ENCODE data around the gene HNRNPU. TPM values are rescaled to one million over a fixed set of nuclear protein-coding genes. Genes with fewer than 3 reads are reported as not detected.

HNRNPU gene
- polyA plus RNA-seq, 1 donor from 2014 or later = 346 TPM

GRCh38 chr1:244896550-244896949, 32.2 kb upstream of the HNRNPU start:
- H3K9me2 ChIP-seq (ENCODE audit: insufficient read depth, low read length) = no peaks in the 10 kb centered on the region
- TF ChIP-seq TAF1 (IDR thresholded peaks at IDR 0.05; ENCODE audit: low read depth) (no peak), EZH2 (IDR thresholded peaks at IDR 0.05; ENCODE audit: borderline replicate concordance, insufficient read depth, low read length, poor library complexity, severe bottlenecking) (no peak), POLR2AphosphoS5 (IDR thresholded peaks at IDR 0.05) (no peak), EP300 (conservative IDR thresholded peaks at IDR 0.05; ENCODE audit: poor library complexity, severe bottlenecking) (no peak), CTCF (IDR thresholded peaks at IDR 0.05; ENCODE audit: poor library complexity, severe bottlenecking) (no peak), MXI1 (conservative IDR thresholded peaks at IDR 0.05; ENCODE audit: poor library complexity, severe bottlenecking) (no peak), SMC3 (conservative IDR thresholded peaks at IDR 0.05; ENCODE audit: poor library complexity) (no peak), REST (IDR thresholded peaks at IDR 0.05; ENCODE audit: borderline replicate concordance) (no peak), RAD21 (conservative IDR thresholded peaks at IDR 0.05) (no peak)
- H3K4me3 ChIP-seq (ENCODE audit: low read length) = no peak overlapping the region
- no peaks in the 10 kb centered on the region for H3K79me2 ChIP-seq (replicated peaks; ENCODE audit: insufficient read depth, low read length)
- no peak overlapping the region for H3K4me2 ChIP-seq (ENCODE audit: low read length)
- no peaks in the 10 kb centered on the region for H3F3A ChIP-seq (ENCODE audit: insufficient read depth, low read length, poor library complexity, severe bottlenecking)
- no peak overlapping the region for H3K9ac ChIP-seq (ENCODE audit: low read length)
- H4K20me1 ChIP-seq (ENCODE audit: insufficient read depth) = no peaks in the 10 kb centered on the region
- no peak overlapping the region for H2AFZ ChIP-seq (ENCODE audit: low read depth, low read length)
- H3K36me3 ChIP-seq (ENCODE audit: insufficient read depth, low read length) = no peaks in the 10 kb centered on the region
- H3K27me3 ChIP-seq (ENCODE audit: insufficient read depth, low read depth, low read length) = no peaks in the 10 kb centered on the region
- no peak overlapping the region for H3K27ac ChIP-seq (ENCODE audit: low read length)
- no peaks in the 10 kb centered on the region for H3K9me3 ChIP-seq (ENCODE audit: low read length)

- no peaks in the 10 kb centered on the region for H3K9me2 ChIP-seq (ENCODE audit: insufficient read depth, low read length)
- H4K20me1 ChIP-seq (ENCODE audit: insufficient read depth) = no peaks in the 10 kb centered on the region
- no peak overlapping the region for H2AFZ ChIP-seq (ENCODE audit: low read depth, low read length)
- H3K79me2 ChIP-seq (replicated peaks; ENCODE audit: insufficient read depth, low read length) = no peaks in the 10 kb centered on the region
- TF ChIP-seq POLR2AphosphoS5 (IDR thresholded peaks at IDR 0.05) = no peak
- TF ChIP-seq RAD21 (conservative IDR thresholded peaks at IDR 0.05) = no peak
- TF ChIP-seq EZH2 (IDR thresholded peaks at IDR 0.05; ENCODE audit: borderline replicate concordance, insufficient read depth, low read length, poor library complexity, severe bottlenecking) = no peak
- TF ChIP-seq MXI1 (conservative IDR thresholded peaks at IDR 0.05; ENCODE audit: poor library complexity, severe bottlenecking) = no peak
- no peak for TF ChIP-seq CTCF (IDR thresholded peaks at IDR 0.05; ENCODE audit: poor library complexity, severe bottlenecking)
- no peak for TF ChIP-seq REST (IDR thresholded peaks at IDR 0.05; ENCODE audit: borderline replicate concordance)
- TF ChIP-seq EP300 (conservative IDR thresholded peaks at IDR 0.05; ENCODE audit: poor library complexity, severe bottlenecking) = no peak
- no peak for TF ChIP-seq SMC3 (conservative IDR thresholded peaks at IDR 0.05; ENCODE audit: poor library complexity)
- no peak for TF ChIP-seq TAF1 (IDR thresholded peaks at IDR 0.05; ENCODE audit: low read depth)
- H3K27me3 ChIP-seq (ENCODE audit: insufficient read depth, low read depth, low read length) = no peaks in the 10 kb centered on the region
- no peaks in the 10 kb centered on the region for H3K36me3 ChIP-seq (ENCODE audit: insufficient read depth, low read length)
- no peaks in the 10 kb centered on the region for H3F3A ChIP-seq (ENCODE audit: insufficient read depth, low read length, poor library complexity, severe bottlenecking)
- H3K4me3 ChIP-seq (ENCODE audit: low read length) = no peak overlapping the region
- no peaks in the 10 kb centered on the region for H3K9me3 ChIP-seq (ENCODE audit: low read length)
- no peak overlapping the region for H3K27ac ChIP-seq (ENCODE audit: low read length)
- no peak overlapping the region for H3K4me2 ChIP-seq (ENCODE audit: low read length)
- H3K9ac ChIP-seq (ENCODE audit: low read length) = no peak overlapping the region
Measured at GRCh38 chr1:244893836-244894235, 29.5 kb upstream of the HNRNPU start.

All from neural cell (in vitro differentiated cells).